HL-60 (cell line): ENCODE results near the gene ITGA8.

ENCODE experiments used
- DNase-seq, 2 experiments: peaks; one replicate each; pipeline ENCODE4 v3.0.0-alpha.2; 2010 to 2020; ENCODE audit warnings: low read depth in 1 of 2, low spot score in 1 of 2
- H3K27ac ChIP-seq: fragments of 250-450 bp; sonication (Bioruptor Pico); replicated peaks from 2 replicates; pipeline ENCODE4 v1.5.1; 2020; ENCODE audit warnings: mild to moderate bottlenecking, moderate library complexity
- H3K27me3 ChIP-seq: fragments of 250-450 bp; sonication (Bioruptor Pico); 2 replicates; pipeline ENCODE4 v1.5.1; 2021; ENCODE audit warnings: mild to moderate bottlenecking, moderate library complexity; ENCODE audit not compliant: insufficient read depth, poor library complexity, severe bottlenecking
- H3K4me3 ChIP-seq: replicated peaks from 2 replicates; pipeline ENCODE4 v1.5.1; 2011; ENCODE audit warnings: mild to moderate bottlenecking, control low read depth, low read length; ENCODE audit not compliant: insufficient read depth
- CTCF ChIP-seq: IDR thresholded peaks from one replicate; pipeline ENCODE4 v1.5.1; 2011; ENCODE audit warnings: low read length, control low read depth, inconsistent platforms; ENCODE audit not compliant: insufficient read depth
- GABPA ChIP-seq: IDR thresholded peaks from 2 replicates; pipeline ENCODE4 v1.6.1; 2012; ENCODE audit warnings: low read depth
- POLR2AphosphoS5 ChIP-seq: IDR thresholded peaks from 2 replicates; pipeline ENCODE4 v1.6.1; 2012; ENCODE audit warnings: low read depth
- REST ChIP-seq: IDR thresholded peaks from 2 replicates; pipeline ENCODE4 v1.6.1; 2012; ENCODE audit warnings: low read depth; ENCODE audit not compliant: insufficient replicate concordance
- SPI1 ChIP-seq: IDR thresholded peaks from 2 replicates; pipeline ENCODE4 v1.6.1; 2012; ENCODE audit warnings: low read depth, mild to moderate bottlenecking, borderline replicate concordance

The ITGA8 gene

GRCh38 chr10:15609246-15609645, 110.5 kb downstream of the ITGA8 start:
- Histone ChIP-seq H3K27me3 (no peaks in the 10 kb centered on the region), H3K27ac (no peak overlapping the region), H3K4me3 (no peak overlapping the region)
- DNase-seq, result no peak
- TF ChIP-seq CTCF (no peak), GABPA (no peak), REST (no peak), SPI1 (no peak), POLR2AphosphoS5 (no peak)

GRCh38 chr10:15606377-15606776, 113.3 kb downstream of the ITGA8 start:
- H3K4me3 ChIP-seq, result no peak overlapping the region
- no peak for DNase-seq
- H3K27me3 ChIP-seq, result no peaks in the 10 kb centered on the region
- no peak overlapping the region for H3K27ac ChIP-seq
- TF ChIP-seq GABPA (no peak), SPI1 (no peak), CTCF (no peak), POLR2AphosphoS5 (no peak), REST (no peak)

- no peak for DNase-seq
- no peak overlapping the region for H3K27ac ChIP-seq
- TF ChIP-seq SPI1 (no peak), GABPA (no peak), POLR2AphosphoS5 (no peak), REST (no peak), CTCF (no peak)
- no peak overlapping the region for H3K4me3 ChIP-seq
- H3K27me3 ChIP-seq, result no peaks in the 10 kb centered on the region
Observed at GRCh38 chr10:15605740-15606369, 113.9 kb downstream of the ITGA8 start.
